Loucy (cell line): ENCODE results near the gene CHKB.

Source experiments
- H2AFZ ChIP-seq: fragments of 200-600 bp; sonication (generic); 2 replicates; pipeline ENCODE4 v1.6.0; 2016; ENCODE audit warnings: antibody characterized with exemption, mild to moderate bottlenecking, low read length, moderate library complexity
- H3F3A ChIP-seq: fragments of 200-600 bp; 2 replicates; pipeline ENCODE4 v1.6.0; 2016; ENCODE audit warnings: antibody characterized with exemption, low read depth, mild to moderate bottlenecking
- H3K27me3 ChIP-seq: fragments of 200-600 bp; sonication (generic); 2 replicates; pipeline ENCODE4 v1.6.1; 2014; ENCODE audit warnings: low read length, mild to moderate bottlenecking; ENCODE audit not compliant: insufficient read depth, poor library complexity, severe bottlenecking
- H3K36me3 ChIP-seq: fragments of 200-600 bp; sonication (generic); 2 replicates; pipeline ENCODE4 v1.6.1; 2016; ENCODE audit warnings: low read length; ENCODE audit not compliant: insufficient read depth
- H3K4me1 ChIP-seq: fragments of 200-600 bp; sonication (generic); 2 replicates; pipeline ENCODE4 v1.5.1; 2014; ENCODE audit warnings: low read length, mild to moderate bottlenecking; ENCODE audit not compliant: insufficient read depth, poor library complexity, severe bottlenecking
- H3K4me2 ChIP-seq: fragments of 200-600 bp; sonication (generic); 2 replicates; pipeline ENCODE4 v1.6.0; 2014; ENCODE audit warnings: antibody characterized with exemption, low read length, low read depth, mild to moderate bottlenecking; ENCODE audit not compliant: poor library complexity, severe bottlenecking
- H3K4me3 ChIP-seq: fragments of 200-600 bp; sonication (generic); 2 replicates; pipeline ENCODE4 v1.5.1; 2014; ENCODE audit warnings: low read length, mild to moderate bottlenecking, mixed read lengths; ENCODE audit not compliant: poor library complexity, severe bottlenecking
- H3K79me2 ChIP-seq: fragments of 200-600 bp; sonication (generic); 2 replicates; pipeline ENCODE4 v1.6.1; 2014; ENCODE audit warnings: low read length; ENCODE audit not compliant: insufficient read depth
- H3K9ac ChIP-seq: fragments of 200-600 bp; sonication (generic); 2 replicates; pipeline ENCODE4 v1.6.0; 2014; ENCODE audit warnings: mild to moderate bottlenecking, low read depth, low read length, moderate library complexity; ENCODE audit not compliant: poor library complexity, severe bottlenecking
- H3K9me2 ChIP-seq: fragments of 200-600 bp; sonication (generic); replicated peaks from 2 replicates; pipeline ENCODE4 v1.6.1; 2016; ENCODE audit warnings: low read depth, low read length, mixed read lengths
- H3K9me3 ChIP-seq: fragments of 200-600 bp; sonication (generic); 2 replicates; pipeline ENCODE4 v1.6.1; 2014; ENCODE audit warnings: mild to moderate bottlenecking, antibody characterized with exemption, low read length, low read depth; ENCODE audit not compliant: insufficient read depth
- H4K20me1 ChIP-seq: fragments of 200-600 bp; sonication (generic); 2 replicates; pipeline ENCODE4 v1.6.0; 2014; ENCODE audit warnings: antibody characterized with exemption, low read length, mild to moderate bottlenecking; ENCODE audit not compliant: insufficient read depth, poor library complexity, severe bottlenecking
- CTCF ChIP-seq: fragments of 200-600 bp; sonication (generic); conservative IDR thresholded peaks from 2 replicates; pipeline ENCODE4 v1.5.1; 2014; ENCODE audit warnings: mild to moderate bottlenecking, antibody characterized with exemption, low read length
- EZH2phosphoT487 ChIP-seq: fragments of 200-600 bp; IDR thresholded peaks from 2 replicates; pipeline ENCODE4 v1.6.1; 2018; ENCODE audit warnings: antibody characterized with exemption, mild to moderate bottlenecking, moderate library complexity, borderline replicate concordance

CHKB gene

GRCh38 chr22:50600538-50600937, 17.9 kb upstream of the CHKB start, which contains the start of gene MAPK8IP2:
TSS of gene MAPK8IP2 (plus strand) at chr22:50600793. CDS start at chr22:50600819, 26 bp downstream.
- no peak within 1 kb of the TSS for H3K9ac ChIP-seq
- no peak within 1 kb of the TSS for H3K4me3 ChIP-seq
- no peaks in the 10 kb centered on the region for H3K36me3 ChIP-seq
- no peaks in the 10 kb centered on the region for H3K9me2 ChIP-seq
- no peaks in the 10 kb centered on the region for H4K20me1 ChIP-seq
- H3K79me2 ChIP-seq = no peaks in the 10 kb centered on the region
- no peak for TF ChIP-seq EZH2phosphoT487
- TF ChIP-seq CTCF = no peak
- no peaks in the 10 kb centered on the region for H3K9me3 ChIP-seq
- H3F3A ChIP-seq = no peaks in the 10 kb centered on the region
- H3K27me3 ChIP-seq = no peaks in the 10 kb centered on the region
- H2AFZ ChIP-seq = no peak within 1 kb of the TSS
- H3K4me2 ChIP-seq = no peak within 1 kb of the TSS
- no peaks in the 10 kb centered on the region for H3K4me1 ChIP-seq

GRCh38 chr22:50599816-50600455, 17.3 kb upstream of the CHKB start:
- Histone ChIP-seq H4K20me1 (no peaks in the 10 kb centered on the region), H3K27me3 (no peaks in the 10 kb centered on the region), H3F3A (no peaks in the 10 kb centered on the region), H3K9me2 (no peaks in the 10 kb centered on the region), H3K79me2 (no peaks in the 10 kb centered on the region), H3K4me3 (no peak overlapping the region), H3K4me1 (no peaks in the 10 kb centered on the region), H3K4me2 (no peak overlapping the region), H2AFZ (no peak overlapping the region), H3K36me3 (no peaks in the 10 kb centered on the region), H3K9me3 (no peaks in the 10 kb centered on the region), H3K9ac (no peak overlapping the region)
- TF ChIP-seq EZH2phosphoT487 (no peak), CTCF (no peak)

GRCh38 chr22:50597097-50597496, 14.4 kb upstream of the CHKB start:
- H3K27me3 ChIP-seq = no peaks in the 10 kb centered on the region
- no peaks in the 10 kb centered on the region for H3K9me3 ChIP-seq
- no peaks in the 10 kb centered on the region for H3K36me3 ChIP-seq
- H3K4me1 ChIP-seq = no peaks in the 10 kb centered on the region
- H3K79me2 ChIP-seq = no peaks in the 10 kb centered on the region
- no peaks in the 10 kb centered on the region for H3F3A ChIP-seq
- no peak overlapping the region for H3K9ac ChIP-seq
- H3K4me3 ChIP-seq = no peak overlapping the region
- no peak overlapping the region for H2AFZ ChIP-seq
- H3K4me2 ChIP-seq = no peak overlapping the region
- TF ChIP-seq CTCF = no peak
- no peak for TF ChIP-seq EZH2phosphoT487
- no peaks in the 10 kb centered on the region for H3K9me2 ChIP-seq
- no peaks in the 10 kb centered on the region for H4K20me1 ChIP-seq
